SIG-M5 (cell line): ENCODE results near the gene MARCOL.
"Not testable (repeated sequence)": the region's sequence is repeated elsewhere in the genome, so short reads cannot be mapped to it uniquely, and the experiment has no call there.

Experiments used
- DNase-seq: peaks from one replicate; lab custom pipeline; 2025; lab: John Stamatoyannopoulos, UW

The MARCOL gene

DNA sequence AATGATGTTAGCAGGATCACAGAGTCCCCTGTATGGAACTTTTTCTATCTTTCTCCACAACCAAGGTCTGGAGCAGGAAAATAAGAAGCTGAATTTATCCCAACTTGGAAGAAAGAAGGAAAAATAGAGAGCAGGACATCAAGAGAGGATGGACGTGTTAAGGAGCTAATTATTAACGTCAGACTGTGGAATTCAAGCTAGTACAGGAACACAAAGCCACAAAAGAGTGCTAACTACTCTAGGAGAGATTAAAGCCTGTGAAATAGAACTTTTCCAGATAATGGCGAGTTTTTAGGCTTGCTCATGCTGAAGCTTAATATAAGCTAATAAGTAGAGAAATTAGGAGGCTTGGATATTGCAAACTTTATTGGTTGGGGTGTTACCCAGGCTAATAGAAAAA lies 29.6 kb downstream of the MARCOL start:
- no peak for DNase-seq

GRCh38 chr5:148268566-148268965 lies 30.2 kb downstream of the MARCOL start, which contains the start of gene SPINK13:
Gene SPINK13 (plus strand): TSS chr5:148268794. CDS start chr5:148270073, 1,279 bp downstream.
- no peak for DNase-seq

- not testable (repeated sequence) for DNase-seq
These were observed 36.8 kb downstream of the MARCOL start for GRCh38 chr5:148275129-148275528.

GRCh38 chr5:148280893-148281292 lies 42.6 kb downstream of the MARCOL start:
- not testable (repeated sequence) for DNase-seq

DNA sequence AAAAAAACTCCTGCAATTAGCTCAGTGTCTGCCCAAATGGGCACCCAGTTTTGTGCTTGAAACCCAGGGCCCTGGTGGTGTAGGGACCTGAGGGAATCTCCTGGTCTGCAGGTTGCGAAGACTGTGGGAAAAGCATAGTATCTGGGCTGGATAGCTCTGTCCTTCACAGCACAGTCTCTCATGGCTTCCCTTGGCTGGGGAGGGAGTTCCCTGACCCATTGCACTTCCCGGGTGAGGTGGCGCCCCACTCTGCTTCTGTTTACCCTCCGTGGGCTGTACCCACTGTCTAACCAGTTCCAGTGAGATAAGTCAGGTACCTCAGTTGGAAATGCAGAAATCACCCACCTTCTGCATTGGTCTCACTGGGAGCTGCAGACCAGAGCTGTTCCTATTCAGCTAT lies 43.0 kb downstream of the MARCOL start:
- not testable (repeated sequence) for DNase-seq

DNA sequence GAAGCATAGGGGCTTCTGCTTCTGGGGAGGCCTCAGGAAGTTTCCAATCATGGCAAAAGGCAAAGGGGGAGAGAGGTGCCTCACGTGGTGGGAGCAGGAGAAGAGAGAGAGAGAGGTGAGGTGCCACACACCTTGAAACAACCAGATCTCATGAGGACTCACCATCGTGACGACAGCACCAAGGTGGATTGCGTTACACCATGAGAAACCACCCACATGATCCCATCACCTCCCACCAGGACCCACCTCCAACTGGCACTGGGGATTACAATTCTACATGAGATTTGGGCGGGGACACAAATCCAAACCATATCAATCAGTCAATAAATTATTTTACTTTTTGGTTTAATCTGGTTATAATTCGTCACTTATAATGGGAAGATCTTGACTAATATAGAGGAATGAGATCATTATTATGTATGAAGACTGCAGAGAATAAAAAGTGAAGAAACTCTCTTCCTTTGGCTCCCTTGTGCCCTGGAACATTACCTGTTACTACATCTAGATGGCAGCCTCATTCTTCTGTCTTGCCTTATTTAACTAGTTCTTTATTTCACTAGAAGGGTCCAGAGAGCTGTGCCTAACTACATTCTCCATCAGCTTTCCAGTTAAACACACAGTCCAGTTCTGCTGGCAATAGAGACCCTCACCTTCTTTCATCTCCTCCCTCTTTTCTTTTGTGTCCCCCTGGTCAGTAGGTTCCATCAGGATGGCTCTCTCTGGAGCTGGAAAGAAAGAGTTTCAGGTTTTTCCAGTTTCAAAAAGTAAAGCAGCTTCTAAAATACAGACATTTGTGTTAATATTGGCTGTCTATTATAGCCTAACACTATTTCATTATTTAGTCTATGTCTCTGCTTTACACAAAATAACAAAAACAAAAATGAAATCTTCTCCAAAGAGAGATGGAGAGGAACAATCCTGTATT lies 52.2 kb downstream of the MARCOL start:
- DNase-seq, result no peak
